ELR (cell line): ENCODE data around the gene C10orf53.

Source experiments
- DNase-seq: peaks from one replicate; pipeline ENCODE4 v3.0.0-alpha.2; 2015; ENCODE audit warnings: low read depth

Gene C10orf53

DNA sequence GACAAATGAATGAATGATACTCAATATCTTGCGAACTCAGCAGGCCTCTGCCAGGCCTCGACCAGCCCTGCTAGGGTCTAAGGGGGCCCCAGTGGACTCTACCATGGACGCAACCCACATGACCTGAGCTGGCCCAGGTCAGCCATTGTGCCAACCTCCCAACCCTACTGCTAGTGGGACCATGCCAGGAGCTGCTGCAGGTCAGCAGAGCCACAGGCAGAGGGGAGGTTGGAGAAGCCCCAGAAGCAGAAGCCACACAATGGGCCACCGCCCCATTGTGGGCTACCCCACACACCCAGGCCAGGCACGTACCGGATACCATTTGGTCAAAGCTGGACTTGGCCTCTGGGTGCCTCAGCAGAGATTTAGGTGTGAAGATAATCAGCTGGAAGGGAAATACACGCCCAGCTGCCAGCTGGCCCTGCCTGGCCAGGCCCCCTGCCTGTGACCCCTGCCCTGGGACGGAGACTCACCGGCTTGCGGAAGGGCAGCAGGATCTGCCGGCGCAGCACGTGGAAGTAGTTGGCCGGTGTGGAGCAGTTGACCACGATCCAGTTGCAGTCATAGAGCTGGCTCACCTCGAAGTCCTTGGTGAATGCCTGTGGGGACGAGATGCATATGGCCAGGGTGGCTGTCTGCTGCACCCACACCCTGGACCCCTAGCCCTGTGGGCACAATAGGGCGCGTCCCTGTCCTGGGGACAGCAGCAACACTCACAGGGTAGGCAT is 58.2 kb downstream of the C10orf53 start:
- peak; percentile 20 for DNase-seq

DNA sequence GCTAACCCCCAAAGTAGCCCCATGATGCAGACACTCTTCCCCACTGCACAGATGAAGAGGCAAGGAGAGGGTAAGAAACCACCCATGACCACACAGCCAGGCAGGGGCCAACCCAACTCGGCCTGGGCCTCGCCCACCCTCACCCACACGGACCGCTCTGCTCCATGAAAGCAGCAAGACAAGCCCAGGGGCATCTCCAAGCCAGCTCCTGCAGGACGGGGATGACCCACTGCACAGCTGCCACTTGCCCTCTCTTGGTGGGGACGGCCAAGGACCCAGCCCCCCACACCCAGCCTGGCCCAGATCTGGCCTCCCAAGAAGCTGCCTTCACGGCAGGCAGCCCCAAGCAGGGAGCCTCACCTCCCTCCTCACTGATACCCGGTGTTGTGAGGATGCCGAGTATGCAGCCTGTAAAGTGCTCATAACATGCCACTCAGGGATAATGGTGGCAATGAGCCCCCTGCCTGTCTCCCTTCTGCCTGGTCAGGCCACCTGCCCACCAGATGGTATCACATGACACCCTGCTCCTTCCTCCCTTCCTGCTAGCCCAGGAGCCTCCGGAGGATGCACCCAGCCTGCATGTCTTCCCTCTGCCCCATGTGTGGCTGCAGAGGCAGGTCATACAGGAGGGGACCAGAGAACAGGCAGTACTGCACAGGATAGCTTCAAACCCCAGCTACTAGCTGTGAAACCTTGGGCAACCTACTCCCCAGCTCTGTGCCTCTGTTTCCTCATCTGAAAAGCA is 59.3 kb downstream of the C10orf53 start:
- DNase-seq: no peak

DNA sequence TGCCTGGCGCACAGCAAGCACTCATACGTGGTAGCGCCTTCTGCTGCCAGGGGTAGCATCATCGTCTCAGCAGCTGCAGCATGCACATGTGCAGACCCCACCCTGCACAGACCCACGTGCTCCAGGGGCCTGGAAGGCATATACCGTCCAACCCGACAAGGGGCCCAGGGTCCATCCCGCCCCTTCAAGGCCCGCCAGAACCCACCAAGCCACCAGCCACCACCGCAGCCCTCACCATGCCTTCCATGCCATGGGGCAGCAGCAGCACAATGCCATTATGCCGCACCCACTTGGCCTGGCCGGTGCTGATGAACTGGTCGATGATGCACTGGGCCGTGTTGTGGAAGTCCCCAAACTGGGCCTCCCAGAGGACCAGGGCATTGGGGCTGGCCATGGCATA is 60.0 kb downstream of the C10orf53 start:
- no peak for DNase-seq

DNA sequence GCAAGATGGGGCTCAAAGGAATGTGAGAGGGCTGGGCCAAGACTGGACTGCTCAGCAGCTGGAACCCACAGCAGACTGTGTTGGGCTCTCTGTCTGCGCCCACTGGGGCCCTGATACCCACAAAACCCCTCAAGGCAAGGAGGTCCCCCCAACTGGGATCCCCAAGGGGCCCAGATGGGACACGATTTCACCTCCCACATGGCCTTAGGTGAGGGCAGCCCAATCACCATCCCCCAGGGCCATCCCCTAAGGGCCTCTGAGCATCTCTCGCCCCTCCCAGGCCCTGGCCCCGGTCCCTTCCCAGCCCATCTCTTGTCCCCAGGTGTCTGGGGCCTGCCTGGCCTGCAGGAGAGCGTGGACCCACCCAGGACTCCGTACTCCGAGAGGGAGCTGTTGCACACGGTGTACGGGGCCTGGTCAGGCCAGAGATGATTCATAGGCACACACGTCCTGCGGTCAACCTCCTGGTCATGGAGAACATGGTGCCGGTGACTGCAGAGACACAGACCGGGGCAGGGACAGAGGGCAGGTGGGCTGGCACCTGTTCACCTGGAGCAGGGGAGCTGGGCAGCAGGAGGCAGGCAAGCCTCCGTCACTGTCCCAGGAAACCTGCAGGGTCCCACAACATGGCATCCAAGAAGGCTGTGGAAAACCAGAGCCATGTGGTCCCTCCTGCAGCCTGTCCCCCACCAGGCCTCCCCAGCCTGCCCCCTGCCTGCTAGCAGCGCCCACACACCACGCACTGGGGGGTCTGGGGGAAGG is 61.1 kb downstream of the C10orf53 start:
- DNase-seq: no peak

DNA sequence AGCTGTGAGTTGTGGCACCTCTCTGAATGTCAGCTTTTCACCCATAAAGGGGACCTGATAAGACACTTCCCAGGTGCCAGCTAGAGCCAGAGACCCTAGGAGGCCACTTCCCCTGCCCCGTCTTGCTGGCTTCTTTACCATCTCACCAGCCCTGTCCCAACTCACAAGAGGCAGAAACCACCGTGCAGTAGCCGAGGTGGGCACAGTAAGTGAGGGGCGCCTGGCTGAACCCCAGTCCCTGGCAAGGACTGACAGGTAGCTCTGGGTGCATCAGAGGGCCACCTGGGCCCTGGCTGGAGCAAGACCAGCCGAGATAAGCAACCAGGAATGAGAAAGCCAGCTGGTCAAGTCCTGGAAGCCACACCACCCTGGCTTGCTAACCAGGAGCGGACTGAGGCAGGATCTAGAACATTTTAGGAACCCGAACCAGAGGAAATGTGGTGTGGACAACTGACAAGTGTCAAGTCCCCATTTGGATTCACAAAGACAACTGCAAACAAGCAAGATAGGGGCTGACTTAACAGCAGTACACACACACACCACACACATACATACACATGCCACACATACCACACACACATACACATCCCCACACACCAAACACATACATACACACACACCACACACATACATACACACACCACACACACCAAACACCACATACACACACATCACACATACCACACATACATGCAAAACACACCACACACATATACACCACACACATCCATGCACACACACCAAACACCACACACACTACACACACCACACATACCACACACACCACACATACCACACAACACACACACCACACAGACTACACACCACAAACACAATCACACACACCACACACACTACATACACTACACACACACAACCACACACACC is 61.9 kb downstream of the C10orf53 start:
- peak; percentile 24 for DNase-seq

DNA sequence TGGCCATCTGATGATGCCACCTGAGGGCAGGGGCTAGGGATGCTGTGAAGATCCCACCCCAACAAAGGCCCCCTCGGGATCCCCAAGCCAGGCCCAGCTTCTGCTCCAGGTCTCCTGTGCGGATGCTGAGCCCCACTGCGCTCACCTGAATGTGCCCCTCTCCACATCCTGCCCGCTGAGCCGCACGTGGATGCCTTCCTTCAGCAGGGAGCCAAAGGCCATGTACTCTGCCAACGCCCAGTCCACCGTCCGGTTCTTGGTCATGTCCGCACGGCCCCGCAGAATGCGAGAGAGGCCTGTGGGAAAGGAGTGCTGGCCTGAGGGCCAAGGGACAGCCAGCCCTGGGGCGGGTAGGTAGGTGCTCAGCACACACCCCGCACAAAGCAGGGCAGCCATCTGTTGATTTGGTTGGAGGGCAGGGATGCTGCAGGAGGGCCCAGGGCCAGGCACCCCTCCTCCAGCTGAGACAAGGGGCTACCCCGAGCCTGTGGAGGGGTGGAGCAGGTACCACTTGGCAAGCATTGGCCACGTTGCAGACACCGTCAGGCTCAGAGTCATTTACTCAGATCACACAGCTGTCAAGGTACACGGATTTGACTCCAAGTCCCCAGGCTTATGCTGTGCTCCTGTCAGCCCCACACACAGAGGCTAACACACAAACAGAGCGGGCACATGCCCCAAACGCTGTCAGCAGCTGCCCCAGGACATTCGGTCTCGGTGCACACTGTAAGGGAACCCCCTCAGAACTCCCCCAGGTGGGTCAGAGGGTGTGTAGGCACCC is 63.4 kb downstream of the C10orf53 start:
- no peak for DNase-seq

DNA sequence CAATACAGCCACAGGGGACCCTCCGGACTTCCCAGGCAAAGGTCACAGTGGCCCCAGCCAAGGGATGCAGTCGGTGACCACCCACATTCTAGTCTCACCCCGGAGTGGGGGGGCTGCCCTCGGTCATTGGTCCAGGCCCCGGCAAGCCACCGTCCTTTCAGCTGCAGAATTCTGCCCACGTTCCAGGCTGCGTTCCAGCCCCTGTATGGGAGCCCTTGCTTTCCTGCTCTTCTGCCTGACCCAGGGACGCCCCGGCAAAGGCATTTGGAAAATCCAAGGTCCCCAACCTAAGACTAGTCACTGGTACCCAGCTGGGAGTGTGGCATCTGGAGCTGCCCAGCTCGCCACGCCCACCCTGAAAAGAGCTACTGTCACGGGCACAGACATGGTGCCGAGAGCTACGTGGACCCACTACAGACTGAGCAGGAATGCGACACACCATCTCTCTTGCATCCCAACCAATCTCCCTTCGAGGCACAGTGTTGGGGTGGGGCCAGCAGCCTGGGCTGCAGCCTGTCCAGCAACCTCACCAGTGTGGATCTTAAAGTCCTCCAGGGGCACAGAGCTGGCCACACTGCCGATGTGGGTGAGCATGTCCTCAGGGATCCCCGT is 64.1 kb downstream of the C10orf53 start:
- no peak for DNase-seq

DNA sequence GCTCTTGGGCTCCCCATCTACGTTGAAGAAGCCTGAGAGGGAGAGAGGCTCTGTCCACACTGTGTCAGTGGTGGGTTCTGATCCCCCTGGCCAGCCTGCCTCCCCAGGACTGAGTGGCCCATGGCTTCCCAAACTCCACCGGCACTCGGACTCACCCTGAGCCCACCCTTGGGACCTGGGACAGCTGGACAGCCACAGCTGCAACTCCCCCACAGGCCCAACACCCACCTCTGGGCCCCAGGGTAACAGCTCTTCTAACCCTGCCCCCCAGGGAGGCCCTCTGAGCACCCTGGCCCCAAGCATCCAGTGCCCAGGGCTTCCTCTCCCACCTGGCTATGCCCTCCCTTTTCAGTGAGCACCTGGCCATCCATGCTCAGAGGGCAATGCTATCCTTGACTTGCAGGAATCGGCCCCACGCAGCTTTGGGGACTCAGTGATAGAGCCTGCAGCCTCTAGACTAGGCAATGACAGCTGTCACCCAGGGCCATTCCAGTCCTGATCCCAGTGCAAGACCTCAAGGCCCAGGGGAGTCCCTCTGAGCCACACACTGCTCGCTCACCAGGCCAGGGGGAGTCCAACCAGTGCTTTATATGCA is 64.7 kb downstream of the C10orf53 start:
- DNase-seq: no peak

DNA sequence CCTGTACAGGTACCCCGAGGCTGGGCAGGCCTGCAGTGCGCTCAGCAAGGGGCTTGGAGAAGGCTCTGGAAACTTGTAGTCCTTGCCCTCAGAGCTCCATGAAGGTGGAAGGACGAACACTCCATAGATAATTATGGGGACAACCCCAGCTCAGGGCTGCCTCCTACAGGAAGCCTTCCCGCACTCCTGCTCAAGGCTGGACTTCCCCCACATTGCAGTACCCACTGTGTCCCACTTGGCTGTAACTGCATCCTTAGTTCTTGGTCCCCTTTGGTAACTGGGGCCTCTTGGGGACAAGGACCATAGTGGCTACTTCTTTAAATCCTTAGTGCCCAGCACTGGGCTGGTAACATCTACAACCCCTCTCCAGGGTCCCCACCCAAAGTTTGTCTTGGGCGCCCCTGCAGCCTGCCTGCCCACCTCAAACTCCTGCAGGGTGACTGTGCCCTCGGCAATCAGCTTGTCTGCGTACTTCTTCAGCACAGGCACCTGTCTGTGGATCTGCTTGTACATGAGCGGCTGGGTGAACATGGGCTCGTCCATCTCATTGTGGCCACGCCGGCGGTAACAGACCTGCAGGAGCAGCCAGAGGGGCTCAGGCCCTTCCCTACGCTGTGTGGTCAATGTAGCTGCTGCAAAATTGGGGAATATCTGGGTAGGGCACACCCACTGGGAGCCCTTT is 65.6 kb downstream of the C10orf53 start:
- peak; percentile 8 for DNase-seq

DNA sequence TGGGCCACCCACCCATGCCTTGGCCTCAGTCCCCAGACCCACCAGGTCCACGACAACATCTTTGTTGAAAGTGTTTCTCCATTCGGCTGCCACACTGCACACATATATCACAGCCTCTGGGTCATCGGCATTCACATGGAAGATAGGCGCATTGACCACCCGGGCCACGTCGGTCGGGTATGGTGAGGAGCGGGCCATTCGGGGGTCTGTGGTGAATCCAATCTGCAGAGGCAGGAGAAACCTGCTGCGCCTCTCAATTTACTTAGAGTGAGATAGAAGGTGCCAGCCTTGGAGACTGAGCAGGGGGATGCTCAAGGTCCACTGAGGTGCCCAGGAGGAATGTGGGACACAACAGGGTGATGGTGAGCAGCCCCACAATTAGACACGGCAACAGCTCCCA is 66.3 kb downstream of the C10orf53 start:
- DNase-seq: no peak

DNA sequence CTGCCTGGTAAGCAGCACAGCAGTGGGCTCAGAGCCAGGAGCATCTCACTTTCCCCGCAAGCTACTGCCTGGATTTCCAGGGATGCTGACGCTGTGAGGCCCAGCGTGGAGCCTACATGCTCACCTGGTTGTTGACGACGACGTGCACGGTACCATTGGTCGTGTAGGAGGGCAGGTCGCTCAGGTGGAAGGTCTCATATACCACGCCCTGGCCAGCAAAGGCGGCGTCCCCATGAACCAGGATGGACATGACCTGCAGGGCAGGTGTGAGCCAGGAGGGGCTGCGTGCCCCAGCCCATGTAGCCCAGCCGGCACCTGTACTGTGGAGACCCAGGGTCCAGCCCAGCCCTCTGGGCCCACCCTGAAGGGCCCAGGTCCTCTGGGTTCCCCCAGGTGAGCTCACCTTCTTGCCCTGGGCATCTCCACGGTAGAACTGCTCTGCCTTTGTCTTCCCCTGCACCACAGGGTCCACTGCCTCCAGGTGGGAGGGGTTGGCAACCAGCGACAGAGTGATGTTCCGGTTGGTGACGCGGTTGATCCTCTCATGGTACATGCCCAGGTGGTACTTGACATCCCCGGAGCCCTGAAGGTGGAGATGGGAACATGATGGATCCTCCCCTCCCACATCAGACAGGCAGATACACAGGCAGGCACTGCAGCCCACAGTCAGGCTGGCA is 67.3 kb downstream of the C10orf53 start:
- no peak for DNase-seq
